Measurements from ENCODE around the gene SLC11A1. TPM values are rescaled to one million over a fixed set of nuclear protein-coding genes. Genes with fewer than 3 reads are reported as not detected.

SLC11A1 gene
- total RNA-seq, 6 donors from 2014 or later, result 145 to 3,249 (median 371) TPM

DNA sequence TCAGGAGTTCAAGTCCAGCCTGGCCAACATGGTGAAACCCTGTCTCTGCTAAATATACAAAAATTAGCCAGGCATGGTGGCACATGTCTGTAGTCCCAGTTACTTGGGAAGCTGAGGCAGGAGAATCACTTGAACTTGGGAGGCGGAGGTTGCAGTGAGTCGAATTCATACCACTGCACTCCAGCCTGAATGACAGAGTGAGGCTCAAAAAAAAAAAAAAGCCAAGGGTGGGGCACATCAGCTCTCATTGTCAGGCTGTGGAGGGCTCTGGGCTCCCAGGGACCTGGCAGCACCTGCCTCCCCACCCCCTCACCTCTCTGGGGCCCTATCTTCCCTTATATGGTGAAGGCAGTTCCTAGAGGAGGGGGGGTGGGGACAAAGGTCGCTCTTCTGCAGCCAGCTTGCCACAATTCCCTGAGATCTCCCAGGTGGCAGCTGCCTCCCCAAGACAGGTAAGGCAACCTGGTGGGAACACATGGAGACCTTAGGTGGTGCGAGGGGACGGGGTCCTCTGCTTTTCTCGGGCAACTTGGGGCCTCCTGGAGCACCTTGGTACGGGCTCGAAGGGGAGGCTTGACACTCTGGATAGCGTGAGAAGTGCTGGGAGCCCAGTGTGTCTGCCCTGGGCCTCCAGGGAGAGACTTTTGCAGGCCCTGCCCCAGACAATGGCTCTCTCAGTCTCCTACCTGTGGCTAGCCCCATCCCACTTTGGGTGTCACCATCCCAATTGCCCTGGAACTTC is 36.8 kb downstream of the SLC11A1 start, which contains the start of gene VIL1:
Gene VIL1, plus strand, starts transcription at position 407 of the 742 bp plus-strand sequence. CDS start 4,656 bp downstream, outside the sequence.
- TF ChIP-seq EP300 (IDR thresholded peaks at IDR 0.05), result no peak
- no peak for TF ChIP-seq POLR2A (IDR thresholded peaks at IDR 0.05)
- TF ChIP-seq POLR2AphosphoS5 (IDR thresholded peaks at IDR 0.05), result no peak
- H3K27ac ChIP-seq, result no peak within 1 kb of the TSS
- H3K4me1 ChIP-seq, result no peaks in the 10 kb centered on the region
- no peaks in the 10 kb centered on the region for H3K36me3 ChIP-seq
- peak within 1 kb of the TSS in 1 of 4 donors; percentile 1 for H3K4me3 ChIP-seq
- H3K9me3 ChIP-seq, result no peaks in the 10 kb centered on the region
- no peaks in the 10 kb centered on the region for H3K27me3 ChIP-seq
- ATAC-seq (ENCODE audit: low FRiP score in 2 of 2), result peak in 1 of 2 donors; percentile 26
- no peak for DNase-seq
- 82 to 94% methylated on average over 8 to 9 of the region's 9 CpGs for WGBS, 2 donors

DNA sequence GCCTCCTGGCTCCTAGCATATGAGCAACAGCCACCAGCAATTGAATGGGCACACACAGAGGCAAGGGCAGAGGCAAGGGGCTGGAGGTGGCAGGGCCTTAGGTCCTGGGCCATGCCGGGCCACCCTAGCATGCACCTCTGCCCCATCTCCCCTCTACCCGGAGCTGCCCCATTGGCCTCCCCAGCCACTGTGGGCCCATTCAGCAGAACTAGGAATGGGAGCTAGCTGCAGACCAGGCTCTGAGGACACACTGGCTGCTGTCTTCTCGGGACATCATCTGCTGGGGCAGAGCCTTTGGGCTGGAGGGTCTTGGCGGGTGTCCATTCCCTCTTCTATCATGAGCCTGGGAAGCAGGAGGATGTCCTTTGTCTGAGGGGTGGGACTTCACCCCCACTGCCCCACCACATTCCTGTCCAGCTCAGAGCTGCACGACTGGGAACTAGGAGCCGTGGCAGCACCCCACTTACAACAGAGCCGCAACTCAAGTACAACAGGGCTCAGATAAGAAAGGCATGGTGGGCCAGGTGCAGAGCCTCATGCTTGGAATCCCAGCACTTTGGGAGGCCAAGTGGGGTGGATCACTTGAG is 37.6 kb downstream of the SLC11A1 start:
- Histone ChIP-seq H3K9me3 (no peaks in the 10 kb centered on the region), H3K27ac (no peak overlapping the region), H3K27me3 (no peaks in the 10 kb centered on the region), H3K4me3 (peak overlapping the region in 1 of 4 donors; percentile 1), H3K4me1 (no peaks in the 10 kb centered on the region), H3K36me3 (no peaks in the 10 kb centered on the region)
- 64 to 72% methylated on average over 3 to 7 of the region's 7 CpGs for WGBS, 2 donors
- no peak for DNase-seq
- TF ChIP-seq POLR2A (IDR thresholded peaks at IDR 0.05), result no peak
- no peak for TF ChIP-seq POLR2AphosphoS5 (IDR thresholded peaks at IDR 0.05)
- ATAC-seq (ENCODE audit: low FRiP score in 2 of 2), result peak in 1 of 2 donors; percentile 18

DNA sequence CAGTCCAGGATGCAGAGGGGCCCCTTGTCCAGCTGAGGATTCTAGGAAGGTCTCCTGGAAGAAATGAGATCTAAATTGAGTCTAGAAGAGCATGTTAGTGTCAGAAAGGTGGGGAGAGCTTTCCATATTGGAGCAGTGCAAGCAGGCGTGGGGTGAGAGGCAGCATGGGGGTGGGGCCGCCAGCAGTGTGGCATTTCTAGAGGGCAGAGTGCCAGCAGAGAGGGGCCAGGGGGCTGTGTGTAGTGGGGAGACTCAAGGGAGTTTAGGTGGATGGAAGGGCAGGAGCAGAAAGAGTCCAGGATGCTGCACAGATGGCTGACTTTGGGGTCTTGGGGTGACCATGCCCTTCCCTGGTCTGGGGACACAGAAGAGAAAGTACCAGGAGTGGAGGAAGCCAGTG is 39.0 kb downstream of the SLC11A1 start:
- 84 to 85% methylated on average over 2 of the region's 2 CpGs for WGBS, 2 donors
- no peaks in the 10 kb centered on the region for H3K4me1 ChIP-seq
- H3K9me3 ChIP-seq, result no peaks in the 10 kb centered on the region
- H3K27me3 ChIP-seq, result no peaks in the 10 kb centered on the region
- TF ChIP-seq EP300 (IDR thresholded peaks at IDR 0.05), result no peak
- TF ChIP-seq, protein P1, sequence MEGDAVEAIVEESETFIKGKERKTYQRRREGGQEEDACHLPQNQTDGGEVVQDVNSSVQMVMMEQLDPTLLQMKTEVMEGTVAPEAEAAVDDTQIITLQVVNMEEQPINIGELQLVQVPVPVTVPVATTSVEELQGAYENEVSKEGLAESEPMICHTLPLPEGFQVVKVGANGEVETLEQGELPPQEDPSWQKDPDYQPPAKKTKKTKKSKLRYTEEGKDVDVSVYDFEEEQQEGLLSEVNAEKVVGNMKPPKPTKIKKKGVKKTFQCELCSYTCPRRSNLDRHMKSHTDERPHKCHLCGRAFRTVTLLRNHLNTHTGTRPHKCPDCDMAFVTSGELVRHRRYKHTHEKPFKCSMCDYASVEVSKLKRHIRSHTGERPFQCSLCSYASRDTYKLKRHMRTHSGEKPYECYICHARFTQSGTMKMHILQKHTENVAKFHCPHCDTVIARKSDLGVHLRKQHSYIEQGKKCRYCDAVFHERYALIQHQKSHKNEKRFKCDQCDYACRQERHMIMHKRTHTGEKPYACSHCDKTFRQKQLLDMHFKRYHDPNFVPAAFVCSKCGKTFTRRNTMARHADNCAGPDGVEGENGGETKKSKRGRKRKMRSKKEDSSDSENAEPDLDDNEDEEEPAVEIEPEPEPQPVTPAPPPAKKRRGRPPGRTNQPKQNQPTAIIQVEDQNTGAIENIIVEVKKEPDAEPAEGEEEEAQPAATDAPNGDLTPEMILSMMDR (IDR thresholded peaks at IDR 0.05), result no peak
- no peak overlapping the region for H3K4me3 ChIP-seq
- ATAC-seq (ENCODE audit: low FRiP score in 2 of 2) (no peak), DNase-seq (no peak)
- no peaks in the 10 kb centered on the region for H3K36me3 ChIP-seq
- no peak overlapping the region for H3K27ac ChIP-seq

DNA sequence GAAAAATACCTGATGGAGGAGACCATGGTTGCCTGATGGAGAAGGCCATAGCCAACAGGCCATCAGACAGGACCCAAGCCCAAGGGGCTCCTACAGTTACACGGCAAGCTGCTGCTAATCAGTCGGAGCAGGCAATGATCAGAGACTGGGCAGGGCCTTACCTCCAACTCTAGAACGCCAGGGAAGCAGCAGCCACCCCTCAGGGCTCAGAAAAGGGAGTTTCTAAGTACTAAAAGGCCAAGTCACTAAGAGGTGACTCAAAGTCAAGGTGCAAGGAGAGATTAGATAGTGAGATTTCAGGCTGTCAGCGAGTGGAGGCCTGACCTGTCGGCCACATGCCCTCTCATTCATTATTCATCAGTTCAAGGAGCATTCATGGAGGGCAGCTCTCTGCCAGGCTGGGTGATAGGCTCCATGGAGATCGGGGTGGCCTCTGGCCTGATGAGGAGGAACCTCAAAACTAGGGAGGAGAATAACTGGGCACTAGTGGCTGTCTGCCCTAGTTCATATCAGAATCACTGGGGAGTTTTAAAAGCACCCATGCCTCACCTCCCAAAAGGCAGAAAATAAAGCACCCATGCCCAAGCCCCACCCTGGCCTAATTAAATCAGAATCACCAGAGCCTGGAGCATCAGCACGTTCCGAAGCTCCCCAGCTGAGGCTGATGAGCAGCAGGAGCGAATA is 40.5 kb downstream of the SLC11A1 start:
- Histone ChIP-seq H3K27me3 (no peaks in the 10 kb centered on the region), H3K36me3 (no peaks in the 10 kb centered on the region), H3K4me3 (no peak overlapping the region), H3K9me3 (no peaks in the 10 kb centered on the region), H3K4me1 (no peaks in the 10 kb centered on the region), H3K27ac (no peak overlapping the region)
- DNase-seq (no peak), ATAC-seq (ENCODE audit: low FRiP score in 2 of 2) (no peak)
- TF ChIP-seq POLR2A (IDR thresholded peaks at IDR 0.05), result no peak
- TF ChIP-seq EP300 (IDR thresholded peaks at IDR 0.05), result no peak
- TF ChIP-seq, protein P1 (IDR thresholded peaks at IDR 0.05), result no peak
- no peak for TF ChIP-seq POLR2AphosphoS5 (IDR thresholded peaks at IDR 0.05)
- 90 to 92% methylated on average over 9 of the region's 9 CpGs for WGBS, 2 donors

DNA sequence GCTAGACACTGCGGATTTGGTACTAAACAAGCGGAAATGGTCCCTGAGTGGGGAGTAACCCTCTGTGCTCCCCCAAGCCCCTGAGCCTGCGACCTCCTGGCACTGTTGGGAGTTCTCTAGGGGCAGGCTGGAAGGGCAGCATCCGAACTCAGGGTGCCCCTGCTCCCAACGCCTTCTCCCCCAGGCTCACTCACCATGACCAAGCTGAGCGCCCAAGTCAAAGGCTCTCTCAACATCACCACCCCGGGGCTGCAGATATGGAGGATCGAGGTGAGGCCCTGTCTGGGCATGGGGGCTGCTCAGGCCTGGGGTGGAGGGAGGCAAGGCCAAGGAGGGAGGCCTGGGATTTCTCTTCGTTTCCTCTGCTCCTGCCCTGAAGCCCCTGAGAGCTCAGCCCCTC is 41.5 kb downstream of the SLC11A1 start:
- H3K27ac ChIP-seq, result no peak overlapping the region
- TF ChIP-seq, protein P1 (IDR thresholded peaks at IDR 0.05), result no peak
- no peak for TF ChIP-seq EP300 (IDR thresholded peaks at IDR 0.05)
- no peak for TF ChIP-seq POLR2AphosphoS5 (IDR thresholded peaks at IDR 0.05)
- TF ChIP-seq POLR2A (IDR thresholded peaks at IDR 0.05), result no peak
- no peak overlapping the region for H3K4me3 ChIP-seq
- DNase-seq, result no peak
- no peaks in the 10 kb centered on the region for H3K9me3 ChIP-seq
- H3K36me3 ChIP-seq, result no peaks in the 10 kb centered on the region
- no peaks in the 10 kb centered on the region for H3K27me3 ChIP-seq
- H3K4me1 ChIP-seq, result no peaks in the 10 kb centered on the region
- no peak for ATAC-seq (ENCODE audit: low FRiP score in 2 of 2)
- WGBS, 2 donors, result 84 to 87% methylated on average over 4 to 9 of the region's 9 CpGs

All from upper lobe of left lung (tissue), 6 donors.